GM23338 (cell line): ENCODE results near the gene INS. TPM values are rescaled to one million over a fixed set of nuclear protein-coding genes. Genes with fewer than 3 reads are reported as not detected.

Experiments
- ATAC-seq: fragments of 200-7000 bp; cut with Tn5 transposase; 3 replicates; pipeline ENCODE4 v1.9.1; 2020
- DNase-seq: peaks from one replicate; pipeline ENCODE4 v3.0.0-alpha.2; 2015; ENCODE audit warnings: low spot score
- H2AFZ ChIP-seq: fragments of 200-600 bp; sonication (generic); 2 replicates; pipeline ENCODE4 v1.8.0; 2016; ENCODE audit warnings: antibody characterized with exemption, mild to moderate bottlenecking, moderate library complexity
- H3F3A ChIP-seq: fragments of 200-600 bp; sonication (generic); replicated peaks from 2 replicates; pipeline ENCODE4 v1.8.0; 2017; ENCODE audit warnings: antibody characterized with exemption, mixed run types, low read depth
- H3K27ac ChIP-seq: fragments of 200-600 bp; sonication (generic); 2 replicates; pipeline ENCODE4 v1.6.1; 2016; ENCODE audit warnings: low read depth
- H3K27me3 ChIP-seq: fragments of 200-600 bp; sonication (generic); 2 replicates; pipeline ENCODE4 v1.8.0; 2016; ENCODE audit warnings: mild to moderate bottlenecking, mixed run types, moderate library complexity; ENCODE audit not compliant: insufficient read depth
- H3K36me3 ChIP-seq: fragments of 200-600 bp; sonication (generic); 2 replicates; pipeline ENCODE4 v1.8.0; 2016; ENCODE audit warnings: mild to moderate bottlenecking; ENCODE audit not compliant: insufficient read depth
- H3K4me1 ChIP-seq: fragments of 200-600 bp; sonication (generic); 2 replicates; pipeline ENCODE4 v1.8.0; 2016; ENCODE audit warnings: mild to moderate bottlenecking, moderate library complexity; ENCODE audit not compliant: insufficient read depth
- H3K4me2 ChIP-seq: fragments of 200-600 bp; sonication (generic); 2 replicates; pipeline ENCODE4 v1.7.1; 2017; ENCODE audit warnings: mixed run types
- H3K4me3 ChIP-seq: fragments of 200-600 bp; sonication (generic); 2 replicates; pipeline ENCODE4 v1.6.1; 2016; ENCODE audit warnings: mixed run types
- H3K79me2 ChIP-seq: fragments of 200-600 bp; sonication (generic); replicated peaks from 2 replicates; pipeline ENCODE4 v1.8.0; 2017; ENCODE audit warnings: mild to moderate bottlenecking; ENCODE audit not compliant: insufficient read depth
- H3K9me2 ChIP-seq: fragments of 200-600 bp; sonication (generic); 2 replicates; pipeline ENCODE4 v1.8.0; 2017; ENCODE audit not compliant: insufficient read depth
- H4K20me1 ChIP-seq: fragments of 200-600 bp; sonication (generic); replicated peaks from 2 replicates; pipeline ENCODE4 v1.8.0; 2017; ENCODE audit warnings: mild to moderate bottlenecking; ENCODE audit not compliant: insufficient read depth
- H3K27ac Mint-ChIP-seq: 2 replicates; pipeline ENCODE4 v1.8.0; 2020; ENCODE audit warnings: inconsistent platforms, mild to moderate bottlenecking, moderate library complexity, mixed read lengths
- H3K27me3 Mint-ChIP-seq: 3 replicates; pipeline ENCODE4 v1.8.0; 2022; ENCODE audit warnings: low read depth, mild to moderate bottlenecking, moderate library complexity, mixed read lengths, inconsistent platforms; ENCODE audit not compliant: insufficient read depth, poor library complexity
- H3K36me3 Mint-ChIP-seq: 3 replicates; pipeline ENCODE4 v1.8.0; 2021; ENCODE audit warnings: low read depth, mild to moderate bottlenecking, inconsistent platforms, moderate library complexity, mixed read lengths
- H3K4me1 Mint-ChIP-seq: 3 replicates; pipeline ENCODE4 v1.8.0; 2020; ENCODE audit warnings: mild to moderate bottlenecking, inconsistent platforms, mixed read lengths
- H3K4me3 Mint-ChIP-seq: 3 replicates; pipeline ENCODE4 v1.8.0; 2021; ENCODE audit warnings: moderate library complexity, mild to moderate bottlenecking, inconsistent platforms, mixed read lengths
- H3K9me3 Mint-ChIP-seq: 3 replicates; pipeline ENCODE4 v1.8.0; 2020; ENCODE audit warnings: moderate library complexity, mild to moderate bottlenecking, inconsistent platforms, mixed read lengths
- CREB1 ChIP-seq: fragments of 250-450 bp; sonication (Bioruptor Pico); IDR thresholded peaks from 2 replicates; pipeline ENCODE4 v1.5.0; 2020; ENCODE audit warnings: low read depth, mild to moderate bottlenecking, moderate library complexity
- CTCF ChIP-seq, 2 experiments: fragments of 200-600 bp in 1 of 2; sonication (generic) in 1 of 2; conservative IDR thresholded peaks; 2 replicates each; pipeline versions ENCODE4 v1.5.1 to v1.6.1; 2016 to 2017; ENCODE audit warnings: antibody characterized with exemption in 2 of 2, low read depth in 2 of 2, mild to moderate bottlenecking in 2 of 2, moderate library complexity in 1 of 2
- EZH2phosphoT487 ChIP-seq: fragments of 200-600 bp; sonication (generic); IDR thresholded peaks from one replicate; pipeline ENCODE4 v1.8.1; 2018; ENCODE audit warnings: antibody characterized with exemption; ENCODE audit not compliant: unreplicated experiment
- REST ChIP-seq: IDR thresholded peaks from one replicate; pipeline ENCODE4 v1.6.1; 2018; ENCODE audit warnings: antibody characterized with exemption; ENCODE audit not compliant: unreplicated experiment
- STAT1 ChIP-seq: IDR thresholded peaks from one replicate; pipeline ENCODE4 v1.6.1; 2016; ENCODE audit warnings: antibody characterized with exemption; ENCODE audit not compliant: unreplicated experiment
- ZNF114 ChIP-seq: fragments of 250-450 bp; sonication (Bioruptor Pico); IDR thresholded peaks from 2 replicates; pipeline ENCODE4 v1.5.0; 2020; ENCODE audit warnings: mild to moderate bottlenecking, moderate library complexity
- ZNF462 ChIP-seq: fragments of 250-450 bp; sonication (Bioruptor Pico); IDR thresholded peaks from 2 replicates; pipeline ENCODE4 v1.5.0; 2020; ENCODE audit warnings: mild to moderate bottlenecking, moderate library complexity
- polyA plus RNA-seq: library from polyadenylated mRNA; unstranded; fragments of >200 nt; fragmentation: Nextera tagmentation; extraction: Ambion mirVana; gene quantifications from 2 replicates; pipeline ENCODE4 v1.2.1, GENCODE V29; 2016
- total RNA-seq: library from RNA; depleted of rRNA; stranded (reverse); fragments of >200 nt; shearing (Covaris generic); gene quantifications from 2 replicates; pipeline ENCODE4 v1.2.3, GENCODE V29; 2014

INS gene
- total and polyA plus RNA-seq, 2 experiments from 2014 or later = not detected

- TF ChIP-seq ZNF462 = no peak
- no peak for TF ChIP-seq CREB1 (CRISPR knock-in tag)
These were observed 7.3 kb downstream of the INS start (continued) for GRCh38 chr11:2153581-2154194.

- H3K27me3 Mint-ChIP-seq = peaks cover 27% of the 10 kb centered on the region
- Histone ChIP-seq H3K4me3 (peak overlapping the region; percentile 5; the same call in 1 of the 2 replicates), H3K36me3 (no peaks in the 10 kb centered on the region), H3K4me1 (no peaks in the 10 kb centered on the region; the same call in 1 of the 2 replicates), H3K27ac (no peak overlapping the region), H3K4me2 (peak overlapping the region; percentile 34; the same call in 1 of the 2 replicates), H3F3A (no peaks in the 10 kb centered on the region), H2AFZ (no peak overlapping the region), H4K20me1 (no peaks in the 10 kb centered on the region), H3K27me3 (peaks cover 23% of the 10 kb centered on the region), H3K79me2 (no peaks in the 10 kb centered on the region), H3K9me2 (no peaks in the 10 kb centered on the region)
- H3K9me3 Mint-ChIP-seq = no peaks in the 10 kb centered on the region
- DNase-seq (peak; percentile 92), ATAC-seq (peak; percentile 52)
- no peak overlapping the region; the same call in 2 of the 3 replicates for H3K4me3 Mint-ChIP-seq
- no peaks in the 10 kb centered on the region for H3K36me3 Mint-ChIP-seq
- TF ChIP-seq EZH2phosphoT487 (no peak), CTCF (conservative IDR thresholded peaks at IDR 0.05; ENCODE audit: low read depth in 2 of 2) (peak; percentile 82 to 84), REST (no peak), STAT1 (no peak), ZNF114 (CRISPR knock-in tag) (no peak)
- H3K4me1 Mint-ChIP-seq = peaks cover 7% of the 10 kb centered on the region; the same call in 2 of the 3 replicates
- H3K27ac Mint-ChIP-seq = no peak overlapping the region
These were observed 9.3 kb downstream of the INS start for GRCh38 chr11:2151500-2152257.
